Effector memory CD8-positive, alpha-beta T cell (primary cell): ENCODE data around the gene RELL1.

Source experiments
- ATAC-seq: fragments of 150-1000 bp; cut with Tn5 transposase; replicated peaks from 2 replicates; pipeline ENCODE4 v1.10.0; 2021; ENCODE audit warnings: mild to moderate bottlenecking, moderate library complexity
- DNase-seq, 3 experiments: peaks; one replicate each; pipeline ENCODE4 v3.0.0; 2021
- H3K27ac Mint-ChIP-seq, 2 donors: one replicate each; pipeline ENCODE4 v1.8.0; 2022; ENCODE audit warnings: mild to moderate bottlenecking in 2 of 2, mixed read lengths in 2 of 2, moderate library complexity in 2 of 2
- H3K27me3 Mint-ChIP-seq, 2 donors: one replicate each; pipeline ENCODE4 v1.8.0; 2022; ENCODE audit warnings: mixed read lengths in 2 of 2
- H3K36me3 Mint-ChIP-seq: one replicate; pipeline ENCODE4 v1.8.0; 2022; ENCODE audit warnings: mild to moderate bottlenecking, moderate library complexity, mixed read lengths; ENCODE audit not compliant: insufficient read depth
- H3K4me1 Mint-ChIP-seq, 2 donors: one replicate each; pipeline ENCODE4 v1.8.0; 2022; ENCODE audit warnings: low read depth in 2 of 2, mixed read lengths in 2 of 2
- H3K4me3 Mint-ChIP-seq, 2 donors: one replicate each; pipeline ENCODE4 v1.8.0; 2022; ENCODE audit warnings: mild to moderate bottlenecking in 2 of 2, mixed read lengths in 2 of 2, moderate library complexity in 2 of 2
- H3K9me3 Mint-ChIP-seq, 2 donors: one replicate each; pipeline ENCODE4 v1.8.0; 2022; ENCODE audit warnings: mixed read lengths in 2 of 2

Gene RELL1

GRCh38 chr4:37651781-37652377 is 34.3 kb downstream of the RELL1 start:
- DNase-seq, result no peak
- Mint-ChIP-seq H3K4me1 (peaks cover 12 to 33% of the 10 kb centered on the region in 2 donors), H3K36me3 (peaks cover 25% of the 10 kb centered on the region), H3K27me3 (no peaks in the 10 kb centered on the region), H3K9me3 (no peaks in the 10 kb centered on the region), H3K27ac (peak overlapping the region in 1 of 2 donors; percentile 19), H3K4me3 (no peak overlapping the region)
- ATAC-seq, result no peak

DNA sequence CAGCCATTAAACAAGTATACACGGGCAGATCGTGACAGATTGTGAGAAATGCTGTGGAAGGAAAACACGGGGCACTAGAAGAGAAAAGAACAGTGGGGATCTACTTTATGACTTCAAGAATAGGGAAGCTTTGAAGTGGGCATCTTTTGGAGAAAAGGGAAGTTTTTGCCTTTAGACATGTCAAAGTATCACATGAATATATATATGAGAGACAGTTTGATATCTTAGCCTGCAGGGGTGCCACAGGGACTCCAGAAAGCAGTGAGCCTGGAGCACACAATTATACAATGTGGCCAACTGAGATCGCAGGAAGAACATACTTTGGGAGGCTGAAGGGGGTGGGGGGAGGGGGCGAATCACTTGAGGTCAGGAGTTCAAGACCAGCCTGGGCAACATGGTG is 35.7 kb downstream of the RELL1 start:
- no peak for DNase-seq
- no peaks in the 10 kb centered on the region for H3K9me3 Mint-ChIP-seq
- peak overlapping the region; percentile 24 to 67 for H3K27ac Mint-ChIP-seq
- no peak for ATAC-seq
- peaks cover 35% of the 10 kb centered on the region for H3K36me3 Mint-ChIP-seq
- H3K4me3 Mint-ChIP-seq, result no peak overlapping the region
- no peaks in the 10 kb centered on the region for H3K27me3 Mint-ChIP-seq
- H3K4me1 Mint-ChIP-seq, result peaks cover 12 to 33% of the 10 kb centered on the region in 2 donors

- ATAC-seq (no peak), DNase-seq (no peak)
- H3K9me3 Mint-ChIP-seq, result no peaks in the 10 kb centered on the region
- H3K27ac Mint-ChIP-seq, result peak overlapping the region in 1 of 2 donors; percentile 2
- no peaks in the 10 kb centered on the region for H3K27me3 Mint-ChIP-seq
- H3K4me1 Mint-ChIP-seq, result peaks cover 12 to 30% of the 10 kb centered on the region in 2 donors
- peaks cover 41% of the 10 kb centered on the region for H3K36me3 Mint-ChIP-seq
- no peak overlapping the region for H3K4me3 Mint-ChIP-seq
Measured at GRCh38 chr4:37649268-37649667, 36.9 kb downstream of the RELL1 start.

DNA sequence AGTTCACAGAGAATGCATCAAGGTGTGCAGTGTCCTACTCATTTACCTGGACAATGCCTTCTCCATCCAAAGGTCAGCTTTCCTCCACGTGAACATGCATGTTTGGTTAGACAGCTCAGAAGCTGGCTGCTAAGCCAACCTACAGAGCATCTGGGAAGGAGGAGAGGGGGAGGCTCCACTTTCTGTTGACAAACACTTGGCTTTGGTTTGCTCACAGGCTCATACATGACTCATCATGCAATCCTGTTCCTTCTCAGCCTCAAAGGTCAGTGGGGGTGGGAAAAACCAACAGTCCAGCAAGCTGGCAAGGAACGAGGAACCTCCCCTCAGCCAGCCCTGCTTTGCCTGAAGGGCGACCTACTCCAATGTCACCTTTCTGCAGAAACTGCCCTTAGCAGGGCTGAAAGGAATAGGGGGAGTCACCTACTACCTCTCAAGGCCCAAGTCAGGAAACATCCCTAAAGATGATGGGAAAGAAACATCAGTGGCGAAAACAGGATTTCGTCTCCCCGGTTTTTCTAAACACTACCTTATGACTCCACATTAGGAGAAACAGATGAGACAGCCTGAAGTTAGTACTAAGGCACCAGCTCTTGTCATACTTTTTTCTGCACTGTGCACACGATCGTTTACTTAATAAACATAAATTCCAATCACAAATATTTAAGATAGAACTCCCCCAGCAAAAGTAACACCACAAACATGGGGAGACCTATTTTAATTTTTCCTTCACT is 37.9 kb downstream of the RELL1 start:
- Mint-ChIP-seq H3K9me3 (no peaks in the 10 kb centered on the region), H3K36me3 (peaks cover 43% of the 10 kb centered on the region), H3K4me3 (no peak overlapping the region), H3K27ac (no peak overlapping the region), H3K27me3 (no peaks in the 10 kb centered on the region), H3K4me1 (peaks cover 7 to 23% of the 10 kb centered on the region in 2 donors)
- no peak for DNase-seq
- no peak for ATAC-seq

- Mint-ChIP-seq H3K4me1 (peaks cover 3 to 15% of the 10 kb centered on the region in 2 donors), H3K27ac (peak overlapping the region in 1 of 2 donors; percentile 6), H3K4me3 (no peak overlapping the region), H3K27me3 (no peaks in the 10 kb centered on the region), H3K9me3 (no peaks in the 10 kb centered on the region), H3K36me3 (peaks cover 46% of the 10 kb centered on the region)
- DNase-seq (no peak), ATAC-seq (no peak)
Measured at GRCh38 chr4:37646247-37646646, 39.9 kb downstream of the RELL1 start.

DNA sequence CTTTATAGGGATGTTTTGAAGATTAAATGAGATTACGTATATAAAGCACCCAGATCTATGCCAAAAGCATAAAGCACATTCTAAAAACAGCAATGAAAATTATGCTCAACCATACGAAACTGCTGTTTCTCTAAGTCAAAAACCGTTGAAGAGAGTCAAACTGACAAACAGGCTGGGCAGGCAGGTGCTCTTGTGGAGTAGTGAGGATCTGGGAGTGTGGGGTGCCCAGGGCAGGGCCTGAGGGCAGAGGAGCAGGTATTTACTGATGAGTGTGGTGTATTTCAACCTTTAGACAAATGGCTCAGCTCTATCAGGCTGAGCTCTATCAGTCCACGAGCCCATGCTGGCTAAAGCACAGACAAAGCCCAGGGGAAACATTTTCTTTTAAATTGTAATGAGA is 40.4 kb downstream of the RELL1 start:
- no peaks in the 10 kb centered on the region for H3K27me3 Mint-ChIP-seq
- H3K27ac Mint-ChIP-seq, result peak overlapping the region in 1 of 2 donors; percentile 6
- no peak for ATAC-seq
- H3K9me3 Mint-ChIP-seq, result no peaks in the 10 kb centered on the region
- DNase-seq, result no peak
- no peak overlapping the region for H3K4me3 Mint-ChIP-seq
- H3K4me1 Mint-ChIP-seq, result peaks cover 3 to 11% of the 10 kb centered on the region in 2 donors
- H3K36me3 Mint-ChIP-seq, result peaks cover 46% of the 10 kb centered on the region

GRCh38 chr4:37644962-37645361 is 41.2 kb downstream of the RELL1 start:
- Mint-ChIP-seq H3K4me1 (peaks cover 0 to 5% of the 10 kb centered on the region in 2 donors), H3K9me3 (no peaks in the 10 kb centered on the region), H3K36me3 (peaks cover 46% of the 10 kb centered on the region), H3K4me3 (no peak overlapping the region), H3K27ac (peak overlapping the region in 1 of 2 donors; percentile 6), H3K27me3 (no peaks in the 10 kb centered on the region)
- ATAC-seq (no peak), DNase-seq (no peak)

GRCh38 chr4:37641886-37642849 is 44.0 kb downstream of the RELL1 start:
- peak overlapping the region; percentile 53 to 60 for H3K27ac Mint-ChIP-seq
- H3K9me3 Mint-ChIP-seq, result no peaks in the 10 kb centered on the region
- H3K4me3 Mint-ChIP-seq, result no peak overlapping the region
- H3K36me3 Mint-ChIP-seq, result peaks cover 32% of the 10 kb centered on the region
- DNase-seq (no peak), ATAC-seq (no peak)
- peaks cover 0 to 4% of the 10 kb centered on the region in 2 donors for H3K4me1 Mint-ChIP-seq
- H3K27me3 Mint-ChIP-seq, result no peaks in the 10 kb centered on the region

- Mint-ChIP-seq H3K27me3 (no peaks in the 10 kb centered on the region), H3K4me3 (no peak overlapping the region), H3K27ac (peak overlapping the region in 1 of 2 donors; percentile 60), H3K36me3 (peaks cover 23% of the 10 kb centered on the region), H3K9me3 (no peaks in the 10 kb centered on the region), H3K4me1 (peaks cover 0 to 4% of the 10 kb centered on the region in 2 donors)
- no peak for DNase-seq
- no peak for ATAC-seq
Measured at GRCh38 chr4:37641352-37641751, 44.8 kb downstream of the RELL1 start.

DNA sequence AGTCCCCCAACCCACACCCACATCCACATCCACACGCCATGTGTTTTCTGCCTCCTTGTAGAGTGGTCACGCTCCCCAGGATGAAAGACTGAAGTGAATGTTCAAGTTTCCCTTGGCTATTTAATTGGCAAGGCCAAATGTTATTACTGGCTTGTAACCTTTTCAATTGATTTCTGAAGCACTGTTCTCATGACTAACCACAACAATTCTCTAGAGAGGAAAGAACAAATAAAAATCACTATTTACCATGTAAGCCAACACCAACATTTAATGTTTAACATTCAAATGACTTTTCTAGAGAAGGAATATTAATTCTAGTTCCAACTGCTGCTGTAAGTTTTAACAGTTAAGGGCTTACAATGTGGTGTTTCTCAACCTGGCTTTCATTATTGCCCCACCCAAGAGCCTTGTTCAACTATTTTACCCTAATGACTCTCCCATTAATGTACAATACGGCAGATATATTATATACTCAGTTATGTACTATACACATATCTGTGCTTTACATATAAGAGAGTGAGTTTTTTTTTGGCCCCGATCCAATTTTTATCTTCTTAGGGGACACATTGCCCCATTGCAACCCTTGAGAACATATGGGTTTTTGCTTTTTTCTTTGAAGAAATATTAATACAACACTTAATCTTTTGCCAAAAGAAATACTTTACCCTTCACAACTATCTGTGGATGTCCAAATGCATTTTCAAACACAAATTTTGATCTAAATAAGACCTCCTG is 46.5 kb downstream of the RELL1 start:
- peaks cover 0 to 8% of the 10 kb centered on the region in 2 donors for H3K4me1 Mint-ChIP-seq
- DNase-seq, result no peak
- no peak for ATAC-seq
- no peak overlapping the region for H3K27ac Mint-ChIP-seq
- H3K4me3 Mint-ChIP-seq, result no peak overlapping the region
- H3K9me3 Mint-ChIP-seq, result no peaks in the 10 kb centered on the region
- H3K27me3 Mint-ChIP-seq, result no peaks in the 10 kb centered on the region
- H3K36me3 Mint-ChIP-seq, result peaks cover 12% of the 10 kb centered on the region

DNA sequence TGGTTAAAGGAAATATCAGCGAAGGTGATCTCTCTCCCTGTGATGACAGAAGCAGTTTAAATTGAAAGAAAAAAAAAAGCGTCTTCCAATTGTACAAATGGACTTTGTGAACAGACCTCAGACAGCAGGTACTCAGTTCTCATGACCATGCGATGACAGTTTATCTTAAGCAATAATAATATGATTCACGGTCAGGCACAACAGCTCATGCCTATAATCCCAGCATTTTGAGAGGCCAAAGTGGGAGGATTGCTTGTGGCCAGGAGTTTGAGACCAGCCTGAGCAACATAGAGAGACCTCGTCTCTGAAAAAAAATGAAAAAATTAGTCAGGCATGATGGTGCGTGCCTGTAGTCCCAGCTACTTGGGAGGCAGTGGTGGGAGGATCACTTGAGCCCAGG is 51.0 kb downstream of the RELL1 start:
- Mint-ChIP-seq H3K4me1 (peaks cover 0 to 4% of the 10 kb centered on the region in 2 donors), H3K27ac (no peak overlapping the region), H3K9me3 (no peaks in the 10 kb centered on the region), H3K4me3 (no peak overlapping the region), H3K27me3 (no peaks in the 10 kb centered on the region), H3K36me3 (peaks cover 41% of the 10 kb centered on the region)
- no peak for DNase-seq
- ATAC-seq, result no peak

- no peaks in the 10 kb centered on the region for H3K9me3 Mint-ChIP-seq
- no peak overlapping the region for H3K27ac Mint-ChIP-seq
- H3K4me1 Mint-ChIP-seq, result peaks cover 0 to 4% of the 10 kb centered on the region in 2 donors
- H3K4me3 Mint-ChIP-seq, result no peak overlapping the region
- H3K27me3 Mint-ChIP-seq, result no peaks in the 10 kb centered on the region
- ATAC-seq (no peak), DNase-seq (no peak)
- H3K36me3 Mint-ChIP-seq, result peaks cover 51% of the 10 kb centered on the region
Measured at GRCh38 chr4:37634180-37634579, 52.0 kb downstream of the RELL1 start.

DNA sequence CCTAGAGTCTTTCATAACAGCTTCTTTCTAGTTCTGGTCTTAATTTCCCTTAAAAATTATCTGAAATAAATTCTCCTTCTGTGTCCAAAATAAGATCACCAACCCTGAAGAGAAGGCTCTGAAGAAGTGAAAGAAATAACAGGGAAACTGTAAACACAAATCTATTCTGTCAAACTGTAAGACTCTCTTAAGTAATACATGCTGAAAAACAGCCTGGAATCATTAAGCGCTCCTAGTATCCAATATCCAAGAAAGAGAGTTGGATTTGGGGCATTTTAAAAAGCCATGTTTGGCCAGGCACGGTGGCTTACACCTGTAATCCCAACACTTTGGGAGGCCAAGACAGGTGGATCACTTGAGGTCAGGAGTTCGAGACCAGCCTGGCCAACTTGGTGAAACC is 53.3 kb downstream of the RELL1 start:
- no peak for ATAC-seq
- no peaks in the 10 kb centered on the region for H3K27me3 Mint-ChIP-seq
- peaks cover 61% of the 10 kb centered on the region for H3K36me3 Mint-ChIP-seq
- no peak overlapping the region for H3K4me3 Mint-ChIP-seq
- DNase-seq, result no peak
- H3K27ac Mint-ChIP-seq, result no peak overlapping the region
- peaks cover 0 to 4% of the 10 kb centered on the region in 2 donors for H3K4me1 Mint-ChIP-seq
- no peaks in the 10 kb centered on the region for H3K9me3 Mint-ChIP-seq
